T-helper 1 cell treated with Interleukin-12 subunit alpha and Interleukin-12 subunit beta and Interleukin-4 antibody, amounts not matched to agents 30 ng/mL and 1 ng/mL, for 36 hours (primary cell): ENCODE results near the gene ACTN1. TPM values are rescaled to one million over a fixed set of nuclear protein-coding genes. Genes with fewer than 3 reads are reported as not detected.

ENCODE experiments used
- intact Hi-C: fragments of 100-400 bp; cut with micrococcal nuclease; formaldehyde crosslinking; loops from one replicate; pipeline ENCODE4 v1.15.1; 2024
- total RNA-seq: library from RNA; stranded (reverse); gene quantifications from 2 replicates; pipeline ENCODE4 v1.2.3, GENCODE V29; 2022

ACTN1 gene
- total RNA-seq, 1 donor from 2014 or later, result 23.2 TPM

DNA sequence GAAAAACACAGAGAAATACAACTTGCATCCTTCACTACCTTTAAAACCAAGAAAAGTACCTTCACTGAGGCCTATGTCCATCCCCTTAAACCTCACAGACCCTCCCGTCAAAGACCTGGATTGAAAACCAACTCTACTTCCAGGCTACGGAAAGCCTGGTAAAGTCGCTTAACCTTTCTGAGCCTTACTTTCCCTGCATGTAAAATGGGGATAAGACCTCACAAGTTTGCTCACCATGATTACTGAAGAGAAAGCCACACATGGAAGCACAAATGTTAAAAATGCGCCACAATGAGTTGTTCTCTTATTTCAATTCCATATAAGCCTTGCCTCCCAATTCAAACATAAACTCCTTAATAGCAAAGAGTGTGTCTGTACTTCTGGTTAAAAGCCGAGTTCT is 8.4 kb downstream of the ACTN1 start:
- intact Hi-C loops, result loop anchor here (1.0 kb wide), 1 partner anchor 8 kb away; no protein-coding TSS in a partner anchor

DNA sequence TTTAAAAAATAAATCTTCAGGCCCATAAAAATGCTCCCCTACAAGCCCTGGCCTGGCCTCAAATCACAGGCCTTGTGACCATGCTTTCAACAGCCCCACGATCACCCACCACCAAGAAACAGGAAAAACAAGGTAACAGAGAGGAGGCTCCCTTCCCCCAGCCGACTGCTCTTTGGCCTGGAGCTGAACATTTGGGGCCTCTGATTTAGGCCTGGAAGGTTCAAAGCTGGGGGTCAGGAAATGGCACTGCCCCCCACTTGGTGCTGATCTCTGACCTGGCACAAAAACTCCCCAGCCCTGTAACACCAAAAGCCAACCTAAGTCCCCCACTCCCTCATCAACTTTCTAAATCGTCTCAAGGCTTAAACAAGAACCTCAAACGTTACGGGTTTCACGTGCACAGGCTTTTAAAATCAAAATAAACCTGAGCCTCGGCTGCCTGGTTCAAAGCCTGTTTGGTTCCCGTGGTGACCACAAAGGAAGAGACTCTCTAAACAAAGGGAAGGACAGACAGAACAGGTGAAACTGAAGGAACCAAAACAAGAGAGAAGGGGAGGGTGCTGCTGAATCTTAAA is 9.0 kb downstream of the ACTN1 start:
- intact Hi-C loops, result loop anchor here (1.0 kb wide), 1 partner anchor 8 kb away; no protein-coding TSS in a partner anchor

DNA sequence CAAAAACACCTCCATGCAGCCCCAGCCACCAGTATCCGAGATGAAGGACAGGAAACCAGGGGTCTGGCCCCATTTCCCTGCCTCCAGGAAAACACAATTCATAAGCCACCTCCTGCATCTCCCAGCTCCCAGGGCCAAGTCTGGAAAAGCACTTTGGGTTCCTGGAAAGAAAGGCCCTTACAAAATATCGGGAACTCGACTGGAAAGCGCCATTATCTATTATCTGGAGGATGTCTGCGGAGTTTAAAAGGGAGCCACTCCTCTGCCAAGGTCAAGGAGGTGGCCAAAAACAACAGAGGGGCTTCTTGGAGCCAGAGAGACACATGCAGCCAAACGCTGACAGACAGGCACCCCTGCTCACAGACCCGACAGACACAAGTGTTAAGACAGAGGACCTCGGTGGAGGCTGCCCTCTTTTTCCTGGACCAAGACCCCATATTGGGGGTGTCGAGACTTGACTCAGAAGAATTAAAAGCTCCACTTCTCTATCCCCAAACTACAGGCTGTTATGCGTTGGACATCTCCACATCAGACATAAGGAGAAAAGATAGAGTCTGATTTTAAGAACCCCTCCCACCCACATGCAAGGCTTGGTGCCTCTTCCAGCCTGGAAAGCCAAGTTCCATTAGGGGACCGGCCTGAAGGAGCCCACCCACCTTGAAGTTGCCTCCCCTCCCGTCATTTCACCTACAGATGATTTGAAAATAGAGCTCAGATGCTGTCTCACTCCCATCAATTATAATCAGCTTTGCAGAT is 9.6 kb downstream of the ACTN1 start:
- intact Hi-C loops, result loop anchor here (1.0 kb wide), 1 partner anchor 9 kb away; no protein-coding TSS in a partner anchor

DNA sequence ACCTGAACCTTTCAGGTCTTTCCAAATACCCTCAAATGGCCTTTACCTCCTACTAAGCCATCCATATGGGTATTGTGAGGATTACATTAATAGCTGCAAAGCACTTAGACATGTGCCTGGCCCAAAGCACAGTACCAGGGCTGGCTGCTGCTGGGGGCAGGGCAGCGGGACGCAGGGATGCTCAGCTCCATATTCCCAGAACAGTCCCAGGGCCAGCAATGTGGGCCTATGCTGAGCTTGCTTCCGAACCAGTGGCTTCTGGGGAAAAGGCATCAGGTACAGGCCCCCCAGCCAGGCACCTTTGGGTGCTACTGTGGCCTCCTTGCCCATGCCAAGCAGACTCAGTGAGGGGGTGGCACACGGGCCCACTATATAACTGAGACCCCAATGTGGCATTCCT is 10.4 kb downstream of the ACTN1 start:
- intact Hi-C loops, result no loop called here

DNA sequence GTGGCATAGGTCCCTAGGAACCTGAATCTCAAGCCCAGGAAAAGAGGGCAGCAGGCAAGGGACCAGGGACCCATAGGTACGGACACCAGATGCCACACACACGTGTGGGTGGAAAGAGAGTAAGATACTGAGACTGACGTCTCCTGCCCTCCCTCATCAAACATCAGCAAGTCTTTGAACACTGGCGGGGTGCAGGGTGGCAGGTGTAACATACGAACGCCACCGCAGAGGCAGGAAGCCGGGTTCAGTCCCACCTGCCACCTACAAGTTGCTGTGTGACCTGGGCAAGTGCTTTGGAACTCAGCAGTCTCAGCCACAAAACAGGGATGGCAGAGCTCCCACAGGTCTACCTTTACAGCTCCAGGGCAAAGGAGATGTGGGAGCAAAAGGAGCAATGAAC is 11.1 kb downstream of the ACTN1 start:
- intact Hi-C loops, result no loop called here

GRCh38 chr14:68967459-68967940 is 11.6 kb downstream of the ACTN1 start:
- intact Hi-C loops, result no loop called here

GRCh38 chr14:68966872-68967301 is 12.2 kb downstream of the ACTN1 start:
- intact Hi-C loops, result no loop called here

DNA sequence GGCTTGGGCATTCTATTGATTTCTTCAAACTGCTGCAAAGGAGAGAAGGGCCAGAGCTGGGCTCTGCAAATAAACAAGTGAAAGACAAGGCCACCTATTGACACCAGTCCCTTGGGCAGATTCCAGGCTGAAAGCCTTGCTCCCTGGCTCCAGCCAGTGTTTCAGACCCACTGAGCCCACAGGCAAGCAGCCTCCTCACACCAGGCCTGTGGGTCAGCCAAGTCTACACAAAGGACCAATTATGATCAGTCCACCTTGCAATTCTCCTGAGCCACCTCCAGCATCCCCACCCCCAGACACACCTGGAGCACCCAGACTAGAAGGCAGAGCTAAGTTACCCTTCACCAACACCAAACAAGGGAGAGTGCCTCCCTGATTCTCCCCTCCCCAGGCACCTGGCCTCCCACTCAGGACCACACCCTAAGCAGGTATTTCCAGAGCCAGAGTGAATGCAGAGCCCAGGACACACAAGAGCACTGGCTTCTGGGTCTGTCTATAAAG is 13.8 kb downstream of the ACTN1 start:
- intact Hi-C loops, result no loop called here

DNA sequence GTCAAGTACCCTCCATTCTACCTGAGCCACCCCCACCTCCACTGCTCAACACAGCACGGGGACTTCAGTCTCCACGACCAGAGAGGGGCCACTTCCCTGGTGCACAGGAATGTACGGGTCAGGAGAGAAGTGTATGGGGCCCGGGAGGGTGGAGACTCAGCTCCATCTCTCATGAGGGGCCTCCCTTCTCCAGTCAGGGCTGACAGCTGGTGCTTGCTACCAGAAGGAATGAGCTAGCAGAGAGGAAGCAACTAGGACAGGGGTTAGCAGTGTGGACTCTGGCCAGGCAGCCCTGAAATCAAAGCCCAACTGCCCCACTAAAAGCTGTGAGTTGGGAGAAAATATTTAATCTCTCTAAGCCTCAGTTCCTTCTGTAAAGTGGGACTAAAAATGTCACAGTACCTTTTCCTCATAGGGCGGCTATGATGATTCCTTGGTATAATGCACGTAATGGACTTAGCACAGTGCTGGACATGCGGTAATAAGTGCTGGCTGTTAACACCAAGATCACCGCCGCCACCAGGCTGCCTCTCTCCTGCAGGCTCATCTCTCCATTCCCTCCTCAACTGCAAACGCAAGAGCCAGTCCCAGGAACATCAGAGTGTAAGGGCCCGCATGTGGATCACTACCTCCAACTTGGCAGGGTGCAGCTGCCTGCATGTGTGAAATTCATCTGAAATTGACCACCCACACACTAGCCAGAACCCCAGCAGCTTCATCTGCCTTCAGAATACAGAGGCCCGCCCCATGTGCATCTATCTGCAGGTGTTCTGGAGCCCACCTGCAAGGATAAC is 14.6 kb downstream of the ACTN1 start:
- intact Hi-C loops, result no loop called here

DNA sequence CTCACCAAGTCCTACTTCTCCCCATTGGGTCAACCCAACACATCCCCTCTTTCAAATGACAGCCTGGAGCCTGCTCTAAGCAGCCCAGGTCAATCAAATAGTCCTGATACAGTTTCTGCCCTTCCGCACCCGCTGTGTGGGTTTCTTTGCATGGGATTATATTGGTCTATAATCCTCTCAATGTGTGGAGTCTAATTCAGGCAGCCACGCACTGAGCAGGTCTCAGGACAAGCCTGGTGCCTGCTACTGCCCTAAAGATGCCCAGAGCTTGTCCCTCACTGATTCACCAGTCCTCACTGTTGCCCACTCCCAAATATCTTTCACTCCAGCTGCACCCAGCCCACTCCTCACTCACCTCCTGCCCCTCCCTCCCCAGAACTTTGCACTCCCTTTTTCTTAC is 16.4 kb downstream of the ACTN1 start:
- intact Hi-C loops, result no loop called here

DNA sequence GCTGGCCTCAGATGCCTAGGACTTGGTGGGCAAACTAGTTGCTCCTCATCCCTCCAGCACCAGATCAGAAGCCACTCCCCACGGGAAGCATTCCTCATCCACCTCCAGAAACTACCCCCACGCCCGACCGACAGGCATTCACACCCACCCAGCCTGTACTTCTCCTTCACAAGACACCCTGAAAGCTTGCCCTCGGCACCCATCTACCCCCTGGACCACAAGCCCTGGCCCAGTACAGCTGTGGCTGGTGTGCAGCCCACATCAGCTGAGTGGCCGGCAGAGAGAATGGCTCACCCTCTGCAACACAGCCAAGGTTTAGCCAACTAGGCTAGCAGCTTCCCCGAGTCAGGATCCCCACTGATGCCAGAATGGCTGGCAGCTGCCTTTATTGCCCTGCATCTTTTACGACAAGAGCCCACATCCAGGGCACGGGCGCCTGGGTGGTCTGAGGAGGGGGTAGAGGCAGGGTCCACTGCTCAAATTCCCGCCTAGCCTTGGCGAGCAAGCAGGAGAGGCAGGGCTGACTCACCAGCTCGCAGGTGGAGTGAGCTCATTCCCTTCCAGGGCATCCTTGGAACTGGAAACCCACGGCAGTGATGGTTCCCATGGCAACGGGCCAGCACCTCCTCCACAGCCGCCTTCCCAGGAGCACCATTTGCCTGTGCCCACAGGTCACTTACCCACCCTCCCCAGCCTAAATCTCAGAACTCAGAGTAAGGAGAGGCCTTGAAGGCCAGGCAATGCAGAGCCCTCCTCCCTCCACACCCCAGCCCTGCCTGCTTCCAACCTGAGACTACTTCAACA is 17.1 kb downstream of the ACTN1 start:
- intact Hi-C loops, result no loop called here

- intact Hi-C loops, result no loop called here
Observed at GRCh38 chr14:68961361-68961760, 17.7 kb downstream of the ACTN1 start.

- intact Hi-C loops, result no loop called here
Observed at GRCh38 chr14:68960123-68960522, 19.0 kb downstream of the ACTN1 start.

GRCh38 chr14:68959035-68959434 is 20.1 kb downstream of the ACTN1 start:
- intact Hi-C loops, result no loop called here

- intact Hi-C loops, result no loop called here
Observed at GRCh38 chr14:68958553-68958952, 20.5 kb downstream of the ACTN1 start.

- intact Hi-C loops, result no loop called here
Observed at GRCh38 chr14:68957775-68958174, 21.3 kb downstream of the ACTN1 start.

DNA sequence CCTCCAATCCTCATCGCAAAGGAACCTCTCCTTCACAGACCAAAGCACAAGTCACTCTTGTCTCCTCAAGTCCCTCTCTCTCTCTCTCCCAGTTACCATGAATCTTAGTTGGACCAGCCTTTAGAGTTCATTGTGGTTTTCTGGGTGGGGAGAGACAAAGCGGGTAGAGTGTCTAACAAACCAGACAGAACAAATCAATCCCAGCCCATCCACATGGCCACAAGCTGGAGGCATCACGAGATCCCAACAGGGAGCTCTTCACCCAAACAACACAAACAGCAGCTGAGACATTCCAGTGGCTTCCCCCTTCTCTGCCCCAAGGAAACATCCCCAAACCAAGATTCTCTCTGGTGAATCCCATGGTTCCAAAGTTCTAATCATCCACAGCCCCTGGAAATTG is 22.4 kb downstream of the ACTN1 start:
- intact Hi-C loops, result no loop called here

GRCh38 chr14:68955851-68956179 is 23.3 kb downstream of the ACTN1 start:
- intact Hi-C loops, result no loop called here

- intact Hi-C loops, result no loop called here
Observed at GRCh38 chr14:68955164-68955850, 23.8 kb downstream of the ACTN1 start.

GRCh38 chr14:68953196-68953555 is 25.9 kb downstream of the ACTN1 start:
- intact Hi-C loops, result no loop called here
